Suprapubic skin (tissue), 3 donors: Measurements from ENCODE around the gene XIRP1.

Source experiments
- EP300 ChIP-seq: sonication (generic); formaldehyde crosslinking; IDR thresholded peaks from one replicate; pipeline ENCODE4 v1.6.1; 2017; ENCODE audit warnings: antibody characterized with exemption
- TF ChIP-seq, protein P1 (sequence below), 2 donors: fragments of 200-600 bp in 1 of 2; fragments of 450-650 bp in 1 of 2; sonication (generic) in 1 of 2; IDR thresholded peaks; one replicate each; pipeline ENCODE4 v1.5.1; 2016 to 2019; ENCODE audit warnings: antibody characterized with exemption in 2 of 2, mild to moderate bottlenecking in 1 of 2, moderate library complexity in 1 of 2

DNA sequence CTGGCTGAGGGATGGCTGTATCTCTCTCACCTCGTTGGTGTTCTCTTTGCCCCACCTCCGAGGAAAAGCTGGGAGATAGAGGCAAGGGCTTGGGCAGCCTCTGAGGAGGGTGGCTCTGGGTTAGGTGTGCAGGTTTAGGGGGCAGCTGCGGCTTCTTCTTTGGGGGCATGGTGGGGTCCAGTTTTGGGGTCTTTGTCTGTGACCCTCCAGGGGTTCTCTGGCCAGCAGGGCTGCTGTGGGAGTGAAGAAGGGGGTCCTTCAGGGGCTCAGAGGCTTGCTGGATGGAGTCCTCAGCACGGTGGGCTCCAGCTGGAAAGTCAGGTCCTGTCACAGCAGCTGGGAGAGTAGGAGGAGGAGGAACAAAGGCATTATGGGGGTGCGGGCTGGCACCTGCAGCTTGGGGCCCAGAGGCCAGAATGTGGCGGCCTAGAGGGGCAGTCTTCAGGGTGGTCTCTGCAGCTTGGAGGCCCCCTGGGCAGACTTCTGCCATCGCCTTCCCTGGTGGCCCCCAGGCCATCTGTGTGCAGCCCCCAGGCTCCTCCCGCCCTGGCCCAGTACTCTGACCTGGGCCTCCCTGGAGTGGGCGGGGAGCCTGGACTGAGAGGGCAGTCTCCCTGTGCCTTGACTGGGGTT lies 7.0 kb downstream of the XIRP1 start:
- TF ChIP-seq, protein P1, sequence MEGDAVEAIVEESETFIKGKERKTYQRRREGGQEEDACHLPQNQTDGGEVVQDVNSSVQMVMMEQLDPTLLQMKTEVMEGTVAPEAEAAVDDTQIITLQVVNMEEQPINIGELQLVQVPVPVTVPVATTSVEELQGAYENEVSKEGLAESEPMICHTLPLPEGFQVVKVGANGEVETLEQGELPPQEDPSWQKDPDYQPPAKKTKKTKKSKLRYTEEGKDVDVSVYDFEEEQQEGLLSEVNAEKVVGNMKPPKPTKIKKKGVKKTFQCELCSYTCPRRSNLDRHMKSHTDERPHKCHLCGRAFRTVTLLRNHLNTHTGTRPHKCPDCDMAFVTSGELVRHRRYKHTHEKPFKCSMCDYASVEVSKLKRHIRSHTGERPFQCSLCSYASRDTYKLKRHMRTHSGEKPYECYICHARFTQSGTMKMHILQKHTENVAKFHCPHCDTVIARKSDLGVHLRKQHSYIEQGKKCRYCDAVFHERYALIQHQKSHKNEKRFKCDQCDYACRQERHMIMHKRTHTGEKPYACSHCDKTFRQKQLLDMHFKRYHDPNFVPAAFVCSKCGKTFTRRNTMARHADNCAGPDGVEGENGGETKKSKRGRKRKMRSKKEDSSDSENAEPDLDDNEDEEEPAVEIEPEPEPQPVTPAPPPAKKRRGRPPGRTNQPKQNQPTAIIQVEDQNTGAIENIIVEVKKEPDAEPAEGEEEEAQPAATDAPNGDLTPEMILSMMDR (IDR thresholded peaks at IDR 0.05), result no peak
- TF ChIP-seq EP300, result no peak
